Measurements from ENCODE around the gene INCENP. TPM values are rescaled to one million over a fixed set of nuclear protein-coding genes. Genes with fewer than 3 reads are reported as not detected.
A peak's percentile ranks its signal among the peaks of the same experiment; 100 is the strongest.

Gene INCENP
- total RNA-seq, 2 donors from 2014 or later = 35.1 to 93.4 TPM

- H3K4me3 ChIP-seq = no peak overlapping the region
- H3K27ac ChIP-seq = no peak overlapping the region
- no peaks in the 10 kb centered on the region for H3K27me3 ChIP-seq
- no peak for DNase-seq
- no peak for TF ChIP-seq CTCF (IDR thresholded peaks at IDR 0.05)
- no peak overlapping the region for H3K9ac ChIP-seq (ENCODE audit: low read depth in 2 of 2, low read length in 2 of 2)
- H3K36me3 ChIP-seq = no peaks in the 10 kb centered on the region
- intact Hi-C loops (cut with DNase I) = no loop called here
- H3K9me3 ChIP-seq = no peaks in the 10 kb centered on the region
- H3K4me1 ChIP-seq = no peaks in the 10 kb centered on the region
Observed at GRCh38 chr11:62119569-62119968, 4.2 kb upstream of the INCENP start.

DNA sequence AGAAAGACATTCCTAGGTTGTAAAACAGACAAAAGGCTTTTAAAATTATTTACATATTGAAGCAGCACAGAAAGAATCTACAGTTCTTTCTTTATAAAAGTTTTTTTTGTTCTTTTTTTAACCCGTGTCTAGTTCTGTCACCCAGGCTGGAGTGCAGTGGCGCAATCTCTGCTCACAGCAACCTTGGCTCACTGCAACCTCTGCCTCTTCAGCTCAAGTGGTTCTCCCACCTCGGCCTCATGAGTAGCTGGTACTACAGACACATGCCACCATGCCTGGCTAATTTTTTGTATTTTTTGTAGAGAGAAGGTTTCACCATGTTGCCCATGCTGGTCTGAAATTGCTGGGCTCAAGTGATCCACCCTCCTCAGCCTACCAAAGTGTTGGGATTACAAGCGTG lies 3.8 kb upstream of the INCENP start:
- H3K27me3 ChIP-seq = no peaks in the 10 kb centered on the region
- intact Hi-C loops (cut with DNase I) = no loop called here
- no peak for TF ChIP-seq CTCF (IDR thresholded peaks at IDR 0.05)

GRCh38 chr11:62120431-62120830 lies 3.4 kb upstream of the INCENP start:
- no peak for TF ChIP-seq CTCF (IDR thresholded peaks at IDR 0.05)
- H3K27me3 ChIP-seq = no peaks in the 10 kb centered on the region
- peaks cover 5% of the 10 kb centered on the region for H3K4me1 ChIP-seq
- no peak overlapping the region for H3K27ac ChIP-seq
- H3K4me3 ChIP-seq = no peak overlapping the region
- no peaks in the 10 kb centered on the region for H3K9me3 ChIP-seq
- no peaks in the 10 kb centered on the region for H3K36me3 ChIP-seq
- no peak for DNase-seq
- H3K9ac ChIP-seq (ENCODE audit: low read depth in 2 of 2, low read length in 2 of 2) = no peak overlapping the region
- intact Hi-C loops (cut with DNase I) = no loop called here

More for the DNA sequence above, 3.8 kb upstream of the INCENP start:
- Histone ChIP-seq H3K4me3 (no peak overlapping the region), H3K27ac (no peak overlapping the region), H3K9me3 (no peaks in the 10 kb centered on the region), H3K36me3 (no peaks in the 10 kb centered on the region), H3K4me1 (peaks cover under 1% of the 10 kb centered on the region), H3K9ac (ENCODE audit: low read depth in 2 of 2, low read length in 2 of 2) (no peak overlapping the region)
- DNase-seq = no peak

- TF ChIP-seq CTCF (IDR thresholded peaks at IDR 0.05) = no peak
- no peak for DNase-seq
- Histone ChIP-seq H3K9me3 (no peaks in the 10 kb centered on the region), H3K9ac (ENCODE audit: low read depth in 2 of 2, low read length in 2 of 2) (no peak overlapping the region), H3K4me3 (no peak overlapping the region), H3K36me3 (no peaks in the 10 kb centered on the region), H3K27me3 (no peaks in the 10 kb centered on the region), H3K27ac (no peak overlapping the region), H3K4me1 (peaks cover 6% of the 10 kb centered on the region)
- intact Hi-C loops (cut with DNase I) = no loop called here
Observed at GRCh38 chr11:62122076-62122475, 1.7 kb upstream of the INCENP start.

GRCh38 chr11:62124186-62125113 lies 639 bp downstream of the INCENP start:
- peak overlapping the region; percentile 84 to 94 for H3K9ac ChIP-seq (ENCODE audit: low read depth in 2 of 2, low read length in 2 of 2)
- peak overlapping the region; percentile 97 for H3K4me3 ChIP-seq
- peak overlapping the region; percentile 37 for H3K27ac ChIP-seq
- H3K27me3 ChIP-seq = no peaks in the 10 kb centered on the region
- DNase-seq = peak; percentile 56
- intact Hi-C loops (cut with DNase I) = no loop called here
- H3K36me3 ChIP-seq = no peaks in the 10 kb centered on the region
- peaks cover 6% of the 10 kb centered on the region for H3K4me1 ChIP-seq
- H3K9me3 ChIP-seq = no peaks in the 10 kb centered on the region
- no peak for TF ChIP-seq CTCF (IDR thresholded peaks at IDR 0.05)
